HG03175 (cell line): ENCODE measurements around the gene NANOS1.
A peak's percentile ranks its signal among the peaks of the same experiment; 100 is the strongest.

Experiments
- ATAC-seq: cut with Tn5 transposase; IDR thresholded peaks from one replicate; pipeline ENCODE4 v1.9.1; 2021; ENCODE audit warnings: mild to moderate bottlenecking, moderate library complexity; ENCODE audit not compliant: unreplicated experiment

NANOS1 gene

GRCh38 chr10:119029613-119030420 lies at the start of gene NANOS1:
Gene NANOS1 (plus strand): TSS chr10:119029714. CDS start chr10:119029802, 88 bp downstream.
- peak; percentile 24 for ATAC-seq

- no peak for ATAC-seq
Measured at GRCh38 chr10:118980135-118980865, 49.2 kb upstream of the NANOS1 start.

GRCh38 chr10:118980870-118981269 lies 48.6 kb upstream of the NANOS1 start:
- ATAC-seq, result no peak

DNA sequence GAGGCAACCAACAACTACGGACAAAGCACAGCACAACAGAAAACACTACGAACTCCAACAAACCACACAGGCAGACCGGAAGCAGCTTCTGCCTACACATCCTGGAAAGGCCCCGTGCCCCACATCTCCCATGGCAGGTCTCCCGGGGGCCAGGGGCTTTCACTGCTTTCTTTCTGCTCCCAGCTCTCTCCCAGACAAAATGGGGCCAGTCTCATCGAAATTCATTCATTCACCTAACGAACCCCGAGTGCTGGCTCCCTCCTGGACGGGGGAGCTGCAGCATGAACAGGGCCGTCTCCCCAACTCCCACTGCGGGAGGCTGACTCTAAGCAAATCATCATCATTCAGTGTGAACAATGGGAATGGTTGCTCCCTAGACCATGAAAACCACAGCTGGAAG lies 47.6 kb upstream of the NANOS1 start:
- ATAC-seq, result no peak

DNA sequence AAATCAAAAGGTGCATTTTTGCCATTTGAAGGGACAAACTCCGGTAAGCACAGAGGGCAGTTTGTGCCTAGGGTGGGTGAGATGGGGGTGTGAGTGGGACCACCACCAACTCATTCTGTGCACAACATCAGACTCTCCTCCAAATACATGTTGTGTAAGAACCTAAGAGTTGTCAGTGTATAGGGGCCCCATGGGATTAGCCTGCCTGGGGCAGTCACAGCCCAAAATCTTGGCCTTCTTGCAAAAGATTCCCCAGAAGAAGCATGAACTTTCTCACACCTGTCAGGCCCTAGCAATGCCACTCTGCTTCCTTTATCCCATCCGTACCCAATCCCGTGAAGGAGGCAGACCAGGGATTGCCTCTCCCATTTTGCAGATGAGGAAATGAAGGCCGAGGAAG lies 47.1 kb upstream of the NANOS1 start:
- ATAC-seq, result no peak

GRCh38 chr10:118983263-118983662 lies 46.3 kb upstream of the NANOS1 start:
- no peak for ATAC-seq

- no peak for ATAC-seq
Measured at GRCh38 chr10:118985576-118985975, 43.9 kb upstream of the NANOS1 start.

- peak; percentile 78 for ATAC-seq
Measured at GRCh38 chr10:118986815-118987790, 42.4 kb upstream of the NANOS1 start.

DNA sequence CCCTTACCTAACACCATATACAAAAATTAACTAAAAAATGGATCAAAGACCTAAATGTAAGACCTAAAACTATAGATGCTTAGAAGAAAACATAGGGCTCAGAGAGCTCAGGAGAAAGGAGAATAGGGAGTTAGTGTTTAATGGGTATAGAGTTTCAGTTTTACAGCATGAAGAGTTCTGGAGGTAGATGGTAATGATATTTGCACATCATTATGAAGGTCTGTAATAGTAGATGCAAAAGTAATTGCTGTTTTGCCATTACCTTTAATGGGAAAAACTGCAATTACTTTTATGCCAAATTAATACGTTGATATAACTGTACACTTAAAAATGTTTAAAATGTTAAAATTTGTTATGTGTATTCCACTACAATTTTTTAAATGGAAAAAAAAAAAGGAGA lies 39.2 kb upstream of the NANOS1 start:
- no peak for ATAC-seq

- no peak for ATAC-seq
Measured at GRCh38 chr10:118992496-118992895, 37.0 kb upstream of the NANOS1 start.

GRCh38 chr10:118993214-118993613 lies 36.3 kb upstream of the NANOS1 start:
- no peak for ATAC-seq

DNA sequence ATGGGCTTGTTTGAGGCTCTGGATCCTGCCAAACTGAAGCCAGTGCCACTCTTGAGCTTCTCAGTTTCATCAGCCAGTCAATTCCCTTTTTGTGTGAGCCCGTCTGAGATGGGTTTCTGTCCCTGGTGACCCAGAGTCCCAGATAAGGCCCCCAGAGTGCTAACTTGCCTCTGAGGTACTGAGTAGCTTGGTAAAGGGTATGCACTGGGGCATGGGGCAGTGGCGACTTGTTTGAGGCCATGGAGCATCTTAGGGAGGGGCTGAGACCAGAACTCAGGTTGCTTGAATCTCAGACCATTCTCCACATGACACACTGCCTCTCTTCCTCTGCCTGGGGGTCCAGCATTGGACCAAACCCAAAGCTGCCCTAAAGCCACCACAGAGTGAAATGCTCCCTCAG lies 35.2 kb upstream of the NANOS1 start:
- ATAC-seq, result no peak

DNA sequence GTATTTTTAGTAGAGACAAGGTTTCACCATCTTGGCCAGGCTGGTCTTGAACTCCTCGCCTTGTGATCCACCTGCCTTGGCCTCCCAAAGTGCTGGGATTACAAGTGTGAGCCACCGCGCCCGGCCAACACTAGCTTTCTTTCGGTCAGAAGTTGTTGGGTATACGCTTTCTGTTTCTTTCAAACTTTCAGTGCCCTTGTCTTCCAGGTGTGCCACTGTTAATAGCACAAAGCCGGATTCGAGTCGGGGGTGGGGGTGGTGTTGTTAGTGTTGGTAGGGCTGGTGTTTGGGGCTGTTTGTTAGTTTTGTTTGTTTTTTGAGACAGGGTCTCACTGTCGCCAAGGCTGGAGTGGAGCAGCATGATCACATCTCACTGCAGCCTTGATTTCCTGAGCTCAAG lies 33.8 kb upstream of the NANOS1 start:
- no peak for ATAC-seq

GRCh38 chr10:118997379-118997778 lies 32.1 kb upstream of the NANOS1 start:
- ATAC-seq, result no peak

DNA sequence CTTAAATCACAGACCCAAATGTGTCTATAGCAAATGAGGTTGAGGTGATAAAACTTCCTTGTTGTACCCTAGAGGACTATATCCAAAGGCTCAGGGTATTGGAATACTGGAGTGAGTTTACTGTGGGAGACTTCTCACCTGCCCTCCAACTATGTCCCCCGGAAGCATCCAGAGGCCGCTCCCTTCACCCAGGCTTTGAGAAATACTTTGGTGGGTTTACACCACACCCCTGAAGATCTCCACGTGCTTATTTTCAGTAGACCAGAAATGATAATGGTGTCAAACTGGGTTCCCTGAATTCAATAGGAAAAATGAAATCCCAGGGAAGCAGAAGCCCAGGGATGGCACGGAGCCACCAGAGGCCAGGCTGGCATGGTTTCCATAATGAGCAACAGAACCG lies 31.3 kb upstream of the NANOS1 start:
- no peak for ATAC-seq

DNA sequence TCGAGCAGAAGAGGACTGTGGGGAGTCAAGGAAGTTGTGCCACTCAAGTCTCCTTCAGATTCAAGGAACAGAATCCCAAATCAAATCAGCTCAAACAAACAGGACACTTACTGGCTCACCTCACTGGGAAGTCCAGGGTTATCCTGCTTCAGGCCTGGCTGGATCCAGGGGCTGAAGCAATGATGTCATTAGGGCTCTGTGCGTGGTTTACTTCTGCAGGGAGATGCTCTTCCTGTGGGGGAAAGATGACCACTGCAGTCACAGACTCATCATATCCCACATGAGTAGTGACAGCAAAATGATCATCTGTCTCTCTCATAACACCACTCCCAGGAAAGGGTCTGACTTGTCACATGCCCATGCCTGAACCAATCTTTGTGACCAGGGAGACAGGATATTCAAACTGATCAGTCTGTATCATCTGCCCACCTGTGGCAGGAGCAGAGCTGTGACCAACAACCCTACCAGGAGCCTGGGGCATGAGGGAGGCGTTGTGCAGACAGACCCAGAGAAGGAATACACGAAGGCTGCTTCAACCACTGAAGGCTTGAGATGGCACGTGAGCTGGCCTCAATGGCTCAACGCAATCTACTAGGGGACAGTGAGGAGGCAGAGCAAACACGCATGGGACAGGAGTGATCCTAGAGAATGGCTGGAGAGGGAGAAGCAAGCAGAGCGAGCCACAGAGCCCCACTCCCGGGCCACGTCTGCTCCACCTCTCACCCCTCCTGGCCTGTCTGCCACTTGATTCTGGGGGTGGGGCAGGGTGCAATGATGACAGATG lies 27.6 kb upstream of the NANOS1 start:
- no peak for ATAC-seq

DNA sequence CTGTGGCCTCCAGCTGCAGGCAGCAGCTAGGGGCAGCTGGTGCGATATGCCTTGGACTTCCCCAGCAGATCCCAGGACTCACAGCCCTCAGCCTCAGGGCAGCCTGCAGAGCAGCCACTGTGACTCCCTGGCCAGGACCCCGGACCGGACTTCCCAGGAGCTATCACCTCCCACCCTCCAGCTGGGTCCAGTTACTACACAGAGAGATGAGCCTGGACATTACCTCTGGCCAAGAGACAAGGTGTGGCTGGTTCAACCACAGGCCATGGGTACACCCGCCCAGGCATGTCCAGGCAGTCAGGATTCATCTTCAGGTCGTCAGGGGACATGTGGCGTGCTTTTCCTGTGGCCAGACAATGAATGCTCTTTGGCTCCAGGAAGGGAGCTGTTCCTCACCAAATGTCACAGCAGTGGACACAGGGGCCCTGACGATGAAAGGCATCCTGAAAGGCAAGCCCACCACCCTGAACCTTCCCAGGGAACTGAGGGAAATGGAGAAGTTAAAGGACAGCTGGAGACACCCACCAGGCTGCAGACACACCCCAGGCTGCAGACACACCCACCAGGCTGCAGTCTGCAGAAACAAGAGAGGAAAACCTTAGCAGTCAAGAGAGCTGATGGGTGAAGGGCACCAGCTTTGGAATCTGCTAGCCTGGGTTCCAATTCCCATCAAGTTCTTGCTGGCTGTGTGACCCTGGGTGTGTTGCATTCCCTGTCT lies 25.8 kb upstream of the NANOS1 start:
- no peak for ATAC-seq

DNA sequence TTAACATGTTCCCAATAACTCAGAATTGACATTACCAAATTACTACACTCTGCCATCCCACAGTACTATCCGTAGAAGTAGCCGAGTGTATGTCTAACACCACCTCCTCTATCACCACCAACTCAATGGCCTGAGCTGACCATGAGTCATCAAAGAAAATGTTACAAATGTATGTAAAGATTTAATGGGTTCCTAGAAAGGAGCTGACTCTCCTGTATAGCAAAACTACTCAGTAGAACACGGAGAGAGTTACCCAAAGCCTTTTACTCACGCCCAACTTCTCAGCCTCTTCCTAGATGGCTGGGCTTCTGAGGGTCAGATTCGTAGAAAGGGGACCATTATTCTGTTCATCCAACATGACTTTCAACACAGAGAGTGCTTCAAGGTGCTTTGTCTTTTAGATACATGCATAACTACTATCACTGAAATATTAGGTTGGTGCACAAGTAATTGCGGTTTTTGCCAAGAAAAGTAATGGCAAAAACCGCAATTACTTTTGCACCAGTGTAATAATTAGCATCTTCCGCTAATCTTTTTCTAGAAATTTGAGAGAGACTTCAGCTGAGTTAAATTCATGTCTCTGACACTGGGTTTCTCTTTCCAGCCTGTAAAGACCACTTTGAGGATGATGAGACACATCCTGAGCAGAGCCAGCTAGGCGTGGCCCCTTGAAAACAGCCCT lies 24.0 kb upstream of the NANOS1 start:
- ATAC-seq, result no peak
